Measurements from ENCODE around the gene GPR3. TPM values are rescaled to one million over a fixed set of nuclear protein-coding genes. Genes with fewer than 3 reads are reported as not detected.

GPR3 gene
- total and polyA plus RNA-seq, 2 of the 13 experiments (the other 11 are each of a cell fraction or from before 2014, with no cell fraction given): 1.00 to 2.6 TPM

GRCh38 chr1:27342778-27343638 lies 49.4 kb upstream of the GPR3 start (continued):
- TF ChIP-seq UBTF (CRISPR knock-in tag; IDR thresholded peaks at IDR 0.05) (peak; percentile 81), ZNF124 (CRISPR knock-in tag; IDR thresholded peaks at IDR 0.05) (peak; percentile 69; the same call in 1 of the 2 replicates), MTA1 (CRISPR knock-in tag; IDR thresholded peaks at IDR 0.05; ENCODE audit: borderline replicate concordance) (no peak; the same call in 1 of the 2 replicates), ZNF749 (CRISPR knock-in tag; IDR thresholded peaks at IDR 0.05; ENCODE audit: borderline replicate concordance) (peak; percentile 67; the same call in 1 of the 2 replicates), ZSCAN25 (CRISPR knock-in tag; IDR thresholded peaks at IDR 0.05) (peak; percentile 51; the same call in 1 of the 2 replicates), RERE (CRISPR knock-in tag; IDR thresholded peaks at IDR 0.05; ENCODE audit: low read depth) (no peak), SMAD1 (CRISPR knock-in tag; IDR thresholded peaks at IDR 0.05; ENCODE audit: borderline replicate concordance, low read depth) (no peak), ZBTB21 (CRISPR knock-in tag; IDR thresholded peaks at IDR 0.05) (no peak), ZNF430 (CRISPR knock-in tag; IDR thresholded peaks at IDR 0.05) (peak; percentile 49), FIP1L1 (IDR thresholded peaks at IDR 0.05; ENCODE audit: borderline replicate concordance, insufficient read depth, low read depth, low read length) (no peak), CREM (IDR thresholded peaks at IDR 0.05) (no peak), CREM (CRISPR knock-in tag; IDR thresholded peaks at IDR 0.05) (no peak), CEBPZ (IDR thresholded peaks at IDR 0.05; ENCODE audit: low read length) (no peak), MBD4 (IDR thresholded peaks at IDR 0.05; ENCODE audit: borderline replicate concordance, low read length) (no peak), MZF1 (CRISPR knock-in tag; IDR thresholded peaks at IDR 0.05; ENCODE audit: borderline replicate concordance) (no peak), ARNTL (CRISPR knock-in tag; IDR thresholded peaks at IDR 0.05) (no peak), ZNF337 (CRISPR knock-in tag; IDR thresholded peaks at IDR 0.05; ENCODE audit: borderline replicate concordance, low read depth) (no peak), KLF16 (CRISPR knock-in tag; IDR thresholded peaks at IDR 0.05) (peak in 1 of 2 experiments; percentile 51; a peak in 1 of 4 replicates)
